Measurements from ENCODE around the gene KANK2. TPM values are rescaled to one million over a fixed set of nuclear protein-coding genes. Genes with fewer than 3 reads are reported as not detected.
"Not testable (repeated sequence)": the region's sequence is repeated elsewhere in the genome, so short reads cannot be mapped to it uniquely, and the experiment has no call there.

Gene KANK2
- total RNA-seq, 4 donors from 2014 or later: 326 to 762 (median 535) TPM

- Histone ChIP-seq H3K4me1 (peaks cover 5 to 28% of the 10 kb centered on the region in 2 donors), H3K27me3 (no peaks in the 10 kb centered on the region), H3K27ac (peak overlapping the region; percentile 98 to 99), H3K4me3 (no peak overlapping the region), H3K36me3 (no peaks in the 10 kb centered on the region), H3K9me3 (no peaks in the 10 kb centered on the region)
- DNase-seq: no peak
- intact Hi-C loops (cut with DNase I; ENCODE audit: low total_unique reads): no loop called here
- TF ChIP-seq POLR2A (IDR thresholded peaks at IDR 0.05) (no peak), CTCF (IDR thresholded peaks at IDR 0.05) (no peak)
Observed at GRCh38 chr19:11180346-11180745, 17.0 kb downstream of the KANK2 start.

GRCh38 chr19:11179716-11180297 lies 17.5 kb downstream of the KANK2 start:
- H3K36me3 ChIP-seq: no peaks in the 10 kb centered on the region
- peak overlapping the region; percentile 98 to 99 for H3K27ac ChIP-seq
- H3K9me3 ChIP-seq: no peaks in the 10 kb centered on the region
- H3K4me3 ChIP-seq: peak overlapping the region in 1 of 2 donors; percentile 6
- no peaks in the 10 kb centered on the region for H3K27me3 ChIP-seq
- H3K4me1 ChIP-seq: peaks cover 0 to 24% of the 10 kb centered on the region in 2 donors
- DNase-seq: no peak
- intact Hi-C loops (cut with DNase I; ENCODE audit: low total_unique reads): no loop called here
- TF ChIP-seq CTCF (IDR thresholded peaks at IDR 0.05) (no peak), POLR2A (IDR thresholded peaks at IDR 0.05) (no peak)

GRCh38 chr19:11179145-11179465 lies 18.2 kb downstream of the KANK2 start:
- H3K4me3 ChIP-seq; H3K9me3 ChIP-seq; intact Hi-C loops (cut with DNase I; ENCODE audit: low total_unique reads); H3K27me3 ChIP-seq; DNase-seq; H3K36me3 ChIP-seq: not testable (repeated sequence)
- peaks cover 0 to 24% of the 10 kb centered on the region in 2 donors for H3K4me1 ChIP-seq
- peak overlapping the region; percentile 98 to 99 for H3K27ac ChIP-seq

GRCh38 chr19:11177592-11177991 lies 19.8 kb downstream of the KANK2 start:
- H3K27me3 ChIP-seq: no peaks in the 10 kb centered on the region
- intact Hi-C loops (cut with DNase I; ENCODE audit: low total_unique reads): no loop called here
- no peak overlapping the region for H3K4me3 ChIP-seq
- peak overlapping the region; percentile 98 to 99 for H3K27ac ChIP-seq
- DNase-seq: no peak
- peaks cover 0 to 24% of the 10 kb centered on the region in 2 donors for H3K4me1 ChIP-seq
- no peaks in the 10 kb centered on the region for H3K9me3 ChIP-seq
- TF ChIP-seq POLR2A (IDR thresholded peaks at IDR 0.05) (no peak), CTCF (IDR thresholded peaks at IDR 0.05) (no peak)
- no peaks in the 10 kb centered on the region for H3K36me3 ChIP-seq

GRCh38 chr19:11176466-11177193 lies 20.7 kb downstream of the KANK2 start:
- Histone ChIP-seq H3K27ac (peak overlapping the region; percentile 3 to 99), H3K4me1 (peaks cover 0 to 23% of the 10 kb centered on the region in 2 donors)
- intact Hi-C loops (cut with DNase I; ENCODE audit: low total_unique reads): no loop called here

More at GRCh38 chr19:11176466-11177193, 20.7 kb downstream of the KANK2 start:
- Histone ChIP-seq H3K9me3 (no peaks in the 10 kb centered on the region), H3K36me3 (no peaks in the 10 kb centered on the region), H3K4me3 (no peak overlapping the region), H3K27me3 (no peaks in the 10 kb centered on the region)
- no peak for DNase-seq
- TF ChIP-seq POLR2A (IDR thresholded peaks at IDR 0.05): no peak
- no peak for TF ChIP-seq CTCF (IDR thresholded peaks at IDR 0.05)

Measured in uterus (tissue), 4 donors.